ENCODE results near the gene MPV17.

- no peak for TF ChIP-seq CTCF (IDR thresholded peaks at IDR 0.05; ENCODE audit: low read length)
- TF ChIP-seq EZH2 (IDR thresholded peaks at IDR 0.05; ENCODE audit: borderline replicate concordance, low read length) = no peak
Measured at GRCh38 chr2:27281442-27281841, 41.5 kb downstream of the MPV17 start.
